HG03064 (cell line): ENCODE results near the gene ARHGEF19.

Experiments used
- ATAC-seq: cut with Tn5 transposase; IDR thresholded peaks from one replicate; pipeline ENCODE4 v1.9.1; 2021; ENCODE audit warnings: low read depth; ENCODE audit not compliant: unreplicated experiment

The ARHGEF19 gene

GRCh38 chr1:16153096-16153998 is 59.1 kb downstream of the ARHGEF19 start:
- no peak for ATAC-seq

- ATAC-seq = no peak
Observed at GRCh38 chr1:16152481-16153087, 59.9 kb downstream of the ARHGEF19 start.

GRCh38 chr1:16151995-16152384 is 60.5 kb downstream of the ARHGEF19 start:
- ATAC-seq = no peak

- ATAC-seq = no peak
Observed at GRCh38 chr1:16151196-16151994, 61.1 kb downstream of the ARHGEF19 start.

- no peak for ATAC-seq
Observed at GRCh38 chr1:16150508-16150907, 61.9 kb downstream of the ARHGEF19 start.

GRCh38 chr1:16149702-16150488 is 62.6 kb downstream of the ARHGEF19 start:
- ATAC-seq = no peak

GRCh38 chr1:16149146-16149545 is 63.3 kb downstream of the ARHGEF19 start:
- ATAC-seq = no peak

- no peak for ATAC-seq
Observed at GRCh38 chr1:16148329-16149092, 63.9 kb downstream of the ARHGEF19 start.
